ENCODE results near the gene GAPDHS.

GAPDHS gene

DNA sequence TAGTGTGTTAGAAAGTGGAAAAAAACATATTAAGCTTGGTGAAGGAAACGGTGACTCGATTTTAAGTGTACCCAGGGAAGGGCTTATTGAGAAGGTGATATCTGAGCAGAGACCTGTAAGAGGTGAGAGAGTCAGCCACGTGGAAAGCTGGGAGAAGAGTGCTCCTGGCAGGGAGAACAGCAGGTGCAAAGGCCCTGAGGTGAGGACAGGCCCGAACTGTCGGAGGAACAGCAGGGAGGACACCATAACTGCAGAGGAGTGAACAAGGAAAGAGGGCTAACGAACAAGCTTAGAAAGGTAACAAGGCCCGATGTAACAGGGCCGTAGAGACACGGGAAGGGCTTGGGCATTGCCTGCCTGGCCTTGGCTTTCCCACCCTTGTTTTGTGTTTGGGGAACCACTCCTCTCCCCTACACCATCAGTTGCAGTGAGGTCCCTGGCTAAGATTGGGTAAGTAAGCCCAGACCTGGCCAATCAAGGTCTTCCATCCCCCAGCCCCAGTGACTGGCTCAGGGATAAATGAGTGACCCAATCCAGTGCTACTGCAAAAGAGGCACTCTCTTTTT lies 22.9 kb downstream of the GAPDHS start:
- no peak for ATAC-seq
- peaks cover 26% of the 10 kb centered on the region for H3K4me1 Mint-ChIP-seq
- H3K27ac Mint-ChIP-seq = no peak overlapping the region
- no peak overlapping the region for H3K4me3 Mint-ChIP-seq
- H3K9me3 Mint-ChIP-seq = no peaks in the 10 kb centered on the region
- peaks cover 49% of the 10 kb centered on the region for H3K27me3 Mint-ChIP-seq
- H3K36me3 Mint-ChIP-seq = peaks cover under 1% of the 10 kb centered on the region

DNA sequence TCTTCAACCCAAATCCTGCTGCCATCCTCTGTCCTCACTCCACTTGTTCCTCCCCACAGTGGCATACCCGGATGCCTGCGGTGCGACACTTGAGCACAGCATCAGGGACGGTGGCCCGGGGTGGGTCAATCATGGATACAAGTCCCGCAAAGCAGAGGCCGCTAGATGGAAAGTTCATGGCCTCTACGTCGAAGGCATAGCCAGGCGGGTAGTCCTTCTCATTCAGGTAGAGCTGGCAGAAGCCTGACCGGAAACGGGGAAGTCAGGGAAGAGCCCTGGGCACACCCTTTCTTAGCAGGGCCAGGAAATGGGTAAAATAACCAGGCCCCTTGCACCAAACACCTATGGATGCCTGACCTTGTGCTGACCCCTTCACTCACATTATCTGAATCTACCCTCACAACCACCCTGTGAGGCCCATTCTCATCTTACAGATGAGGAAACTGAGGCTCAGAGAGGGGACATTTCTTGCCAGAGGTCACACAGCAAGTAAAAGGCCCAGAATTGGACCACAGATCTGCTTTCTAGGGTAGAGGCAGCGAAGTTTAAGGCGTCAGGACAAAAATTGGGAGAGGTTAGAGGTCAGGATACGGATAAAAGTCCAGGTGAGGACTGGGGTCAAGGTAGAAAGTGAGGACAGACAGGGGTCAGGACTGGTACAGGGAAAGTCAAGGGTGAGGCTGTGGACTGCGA lies 23.7 kb downstream of the GAPDHS start:
- Mint-ChIP-seq H3K4me3 (peak overlapping the region; percentile 11), H3K36me3 (no peaks in the 10 kb centered on the region), H3K27me3 (peaks cover 58% of the 10 kb centered on the region), H3K4me1 (peaks cover 26% of the 10 kb centered on the region), H3K9me3 (no peaks in the 10 kb centered on the region), H3K27ac (no peak overlapping the region)
- ATAC-seq = no peak

DNA sequence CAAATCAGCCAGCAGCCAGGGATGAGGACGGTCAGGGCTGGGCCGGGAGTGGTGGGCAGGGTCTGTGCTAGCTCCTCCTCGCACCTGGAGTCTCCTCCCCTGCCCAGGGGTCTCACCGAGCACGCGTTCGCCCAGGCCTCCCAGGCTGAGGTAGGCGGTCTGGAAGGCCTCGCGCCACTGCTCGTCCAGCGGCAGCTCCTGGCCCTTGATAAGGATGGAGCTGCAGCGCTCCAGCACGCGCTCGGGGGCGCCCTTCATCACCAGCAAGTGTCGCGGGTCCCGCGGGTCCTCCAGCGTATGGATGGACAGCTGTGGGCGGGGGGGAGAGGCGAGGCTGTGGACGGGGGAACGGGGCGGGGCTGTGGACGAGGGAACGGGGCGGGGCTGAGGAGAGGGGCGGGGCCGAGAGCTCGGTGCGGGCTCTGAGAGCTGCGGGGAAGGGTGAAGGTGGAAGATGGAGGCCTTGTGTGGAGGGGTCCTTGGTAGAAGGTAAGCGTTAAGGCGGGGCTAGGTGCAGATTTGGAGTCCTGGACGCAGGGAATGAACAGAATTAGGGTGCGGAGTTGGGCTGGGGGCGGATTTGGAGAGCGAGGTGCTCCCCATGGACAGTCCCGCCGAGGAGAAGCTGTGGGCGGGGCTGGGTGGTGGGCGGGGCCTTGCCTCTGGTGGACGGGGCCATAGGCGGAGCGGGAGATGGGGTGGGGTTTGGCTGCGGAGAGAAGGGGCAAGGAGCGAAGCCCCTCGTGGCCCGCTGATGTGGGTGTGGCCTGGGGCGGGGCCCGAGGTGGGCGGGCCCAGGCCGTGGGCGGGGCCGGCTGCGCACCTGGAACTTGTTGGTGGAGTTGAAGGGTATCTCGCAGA lies 24.5 kb downstream of the GAPDHS start:
- Mint-ChIP-seq H3K9me3 (no peaks in the 10 kb centered on the region), H3K4me3 (peak overlapping the region; percentile 61), H3K27me3 (peaks cover 66% of the 10 kb centered on the region), H3K36me3 (no peaks in the 10 kb centered on the region), H3K27ac (no peak overlapping the region), H3K4me1 (peaks cover 26% of the 10 kb centered on the region)
- no peak for ATAC-seq

DNA sequence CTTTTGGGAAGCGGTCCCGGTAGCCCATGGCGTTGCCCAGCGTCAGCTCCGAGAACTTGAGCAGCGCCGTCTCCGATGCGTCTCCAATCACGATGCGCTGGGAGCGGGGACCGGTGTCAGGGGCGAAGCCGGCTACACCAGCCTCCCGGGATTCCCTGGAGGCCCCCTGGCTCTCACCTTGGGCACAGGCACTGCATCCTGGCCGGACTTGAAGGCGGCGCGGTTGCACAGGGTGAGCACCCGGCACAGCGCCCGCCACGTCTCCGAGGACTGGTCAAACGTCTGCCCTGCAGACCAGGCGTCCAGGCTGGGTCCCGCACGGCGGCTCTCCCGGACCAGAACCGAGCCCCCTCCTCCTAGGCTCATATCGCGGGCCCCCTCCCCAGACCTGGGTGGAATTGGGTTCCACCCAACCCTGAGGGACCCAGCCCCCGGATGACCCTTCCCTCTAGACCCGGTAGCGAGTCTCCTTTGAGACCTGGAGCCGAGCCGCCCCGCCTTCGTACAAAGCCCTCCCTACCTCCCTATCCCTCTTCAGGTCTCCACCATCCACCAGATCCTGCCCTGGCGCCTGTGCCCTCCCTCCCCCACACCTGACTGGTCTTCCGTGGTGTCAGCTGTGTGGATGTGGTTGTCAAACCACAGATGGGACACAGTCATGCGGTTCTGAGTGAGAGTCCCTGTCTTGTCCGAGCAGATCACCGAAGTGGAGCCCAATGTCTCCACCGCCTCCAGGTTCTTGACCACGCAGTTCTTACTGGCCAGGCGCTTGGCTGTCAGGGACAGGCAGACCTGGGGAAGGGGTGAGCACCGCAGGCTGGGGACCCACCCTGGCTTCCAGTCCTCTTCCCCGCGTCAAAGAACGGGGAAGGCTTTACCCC lies 25.4 kb downstream of the GAPDHS start:
- H3K4me3 Mint-ChIP-seq = peak overlapping the region; percentile 18
- peak; percentile 18 for ATAC-seq
- H3K4me1 Mint-ChIP-seq = peaks cover 26% of the 10 kb centered on the region
- no peaks in the 10 kb centered on the region for H3K36me3 Mint-ChIP-seq
- H3K27me3 Mint-ChIP-seq = peaks cover 75% of the 10 kb centered on the region
- H3K9me3 Mint-ChIP-seq = no peaks in the 10 kb centered on the region
- peak overlapping the region; percentile 42 for H3K27ac Mint-ChIP-seq

DNA sequence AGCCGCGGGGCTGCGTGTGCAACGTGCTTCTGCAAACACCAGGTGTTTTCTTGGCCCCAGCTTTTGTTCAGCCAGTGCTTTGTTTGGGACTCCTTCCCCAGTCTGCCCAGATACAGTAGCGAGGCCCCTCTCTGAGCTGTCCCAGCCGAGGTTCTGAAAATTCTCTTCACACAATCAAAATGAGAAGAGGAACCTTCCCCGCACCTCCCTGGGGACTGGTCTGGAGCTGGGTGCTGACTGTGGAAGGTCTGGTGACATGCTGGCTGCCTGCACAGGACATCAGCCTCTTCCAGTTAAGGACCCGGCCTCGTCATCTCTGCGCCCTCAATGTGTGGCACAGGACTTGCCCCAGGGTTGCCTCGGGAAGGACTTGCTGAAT lies 26.0 kb downstream of the GAPDHS start:
- H3K27me3 Mint-ChIP-seq = peaks cover 75% of the 10 kb centered on the region
- no peaks in the 10 kb centered on the region for H3K36me3 Mint-ChIP-seq
- no peaks in the 10 kb centered on the region for H3K9me3 Mint-ChIP-seq
- ATAC-seq = peak; percentile 95
- H3K4me3 Mint-ChIP-seq = peak overlapping the region; percentile 18
- H3K4me1 Mint-ChIP-seq = peaks cover 26% of the 10 kb centered on the region
- peak overlapping the region; percentile 42 for H3K27ac Mint-ChIP-seq

DNA sequence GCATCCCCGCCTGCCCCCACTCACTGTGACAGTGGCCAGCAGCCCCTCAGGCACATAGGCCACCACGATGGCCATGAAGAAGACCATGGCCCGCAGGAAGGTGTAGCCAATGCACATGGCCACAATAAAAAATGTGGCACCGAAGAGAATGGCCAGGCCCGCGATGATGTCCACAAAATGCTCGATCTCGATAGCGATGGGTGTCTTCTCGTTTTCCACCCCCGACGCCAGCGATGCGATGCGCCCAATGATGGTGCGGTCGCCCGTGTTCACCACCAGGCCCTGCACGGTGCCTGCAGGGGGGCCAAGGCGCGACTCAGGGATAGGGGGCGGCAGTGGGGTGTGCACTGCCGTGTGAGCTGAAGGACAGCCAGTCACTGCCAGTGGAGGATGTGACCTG lies 26.5 kb downstream of the GAPDHS start:
- H3K27me3 Mint-ChIP-seq = peaks cover 75% of the 10 kb centered on the region
- no peaks in the 10 kb centered on the region for H3K9me3 Mint-ChIP-seq

DNA sequence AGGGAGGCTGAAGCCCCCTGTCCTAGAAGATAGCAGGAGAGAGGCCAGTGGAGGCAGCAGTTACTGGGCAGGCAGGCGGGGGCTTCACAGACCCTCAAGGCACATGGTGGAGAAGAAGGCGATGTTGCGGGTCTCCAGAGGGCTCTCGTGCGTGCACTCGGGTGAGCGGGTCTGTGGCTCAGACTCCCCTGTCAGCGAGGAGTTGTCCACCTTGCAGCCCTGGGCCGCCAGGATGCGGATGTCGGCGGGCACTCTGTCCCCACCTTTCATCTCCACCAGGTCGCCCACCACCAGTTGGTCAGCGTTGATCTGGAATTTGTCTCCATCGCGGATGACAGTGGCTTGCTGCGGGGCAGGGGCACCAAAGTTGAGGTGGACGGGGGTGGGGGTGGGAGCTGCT lies 27.0 kb downstream of the GAPDHS start:
- Mint-ChIP-seq H3K4me3 (no peak overlapping the region), H3K27ac (no peak overlapping the region), H3K9me3 (no peaks in the 10 kb centered on the region), H3K27me3 (peaks cover 79% of the 10 kb centered on the region), H3K36me3 (no peaks in the 10 kb centered on the region), H3K4me1 (peaks cover 26% of the 10 kb centered on the region)
- no peak for ATAC-seq

More for the DNA sequence above, 26.5 kb downstream of the GAPDHS start:
- Mint-ChIP-seq H3K27ac (peak overlapping the region; percentile 42), H3K4me3 (no peak overlapping the region), H3K4me1 (peaks cover 26% of the 10 kb centered on the region), H3K36me3 (no peaks in the 10 kb centered on the region)
- no peak for ATAC-seq

DNA sequence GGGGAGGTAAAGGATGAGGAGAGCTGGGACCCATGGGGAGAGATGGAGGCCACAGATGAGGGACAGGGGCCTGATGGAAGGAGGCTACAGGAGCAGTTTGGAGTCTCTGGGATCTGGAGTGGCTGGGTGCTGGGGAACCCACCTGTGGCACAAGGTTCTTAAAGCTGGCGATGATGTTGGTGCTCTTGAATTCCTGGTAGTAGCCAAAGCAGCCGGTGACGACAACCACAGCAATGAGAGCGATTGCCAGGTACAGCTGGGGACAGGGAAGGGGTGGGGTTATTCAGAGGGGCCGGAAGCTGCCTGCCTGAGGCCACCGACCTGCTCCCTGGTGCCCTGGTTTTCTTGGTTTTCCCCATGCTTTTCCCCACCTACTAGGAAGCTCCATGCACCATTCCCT lies 27.4 kb downstream of the GAPDHS start:
- H3K27ac Mint-ChIP-seq = no peak overlapping the region
- H3K9me3 Mint-ChIP-seq = no peaks in the 10 kb centered on the region
- H3K4me3 Mint-ChIP-seq = no peak overlapping the region
- H3K4me1 Mint-ChIP-seq = peaks cover 26% of the 10 kb centered on the region
- no peaks in the 10 kb centered on the region for H3K36me3 Mint-ChIP-seq
- H3K27me3 Mint-ChIP-seq = peaks cover 79% of the 10 kb centered on the region
- no peak for ATAC-seq

DNA sequence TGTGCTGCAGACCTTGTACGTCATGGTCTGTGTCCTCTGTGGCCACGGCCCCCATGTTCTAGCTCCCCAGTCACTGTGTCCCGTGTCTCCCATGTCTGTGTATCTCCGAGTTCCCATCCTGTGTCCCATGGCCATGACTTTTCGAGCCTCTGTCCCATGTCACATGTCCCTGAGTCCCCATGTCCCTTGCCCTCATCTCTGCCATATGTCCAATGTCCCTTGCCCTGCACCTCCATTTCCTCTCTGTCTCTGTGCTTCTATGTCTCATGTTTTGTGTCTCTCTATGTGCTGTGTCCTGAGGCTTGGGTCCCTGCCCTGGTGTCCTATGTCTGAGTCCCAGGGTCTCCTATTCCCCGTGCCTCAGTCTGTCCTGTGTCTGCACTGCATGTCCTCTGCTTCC lies 28.2 kb downstream of the GAPDHS start:
- Mint-ChIP-seq H3K4me1 (peaks cover 26% of the 10 kb centered on the region), H3K36me3 (no peaks in the 10 kb centered on the region), H3K27ac (no peak overlapping the region), H3K27me3 (peaks cover 72% of the 10 kb centered on the region), H3K9me3 (no peaks in the 10 kb centered on the region), H3K4me3 (no peak overlapping the region)
- ATAC-seq = no peak

DNA sequence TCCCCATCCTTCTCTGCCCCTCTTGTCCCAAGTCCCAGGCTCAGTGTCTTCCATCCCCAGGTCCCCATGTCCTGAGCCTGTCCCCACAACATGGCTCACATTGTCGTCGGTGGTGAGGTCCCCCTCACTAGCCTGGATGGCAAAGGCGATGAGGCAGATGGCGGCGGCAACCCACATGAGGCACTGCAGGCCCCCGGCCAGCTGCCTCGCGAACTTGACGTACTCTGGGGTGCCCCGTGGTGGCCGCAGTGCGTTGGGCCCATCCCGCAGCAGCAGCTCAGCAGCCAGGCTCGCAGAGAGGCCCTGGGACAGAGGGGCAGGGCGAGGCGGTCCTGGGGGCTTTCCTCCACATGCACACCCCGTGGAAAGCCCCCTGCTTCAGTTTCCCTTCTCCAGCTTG lies 29.1 kb downstream of the GAPDHS start:
- peaks cover 65% of the 10 kb centered on the region for H3K27me3 Mint-ChIP-seq
- H3K4me3 Mint-ChIP-seq = no peak overlapping the region
- H3K9me3 Mint-ChIP-seq = no peaks in the 10 kb centered on the region
- no peaks in the 10 kb centered on the region for H3K36me3 Mint-ChIP-seq
- ATAC-seq = no peak
- no peak overlapping the region for H3K27ac Mint-ChIP-seq
- peaks cover 22% of the 10 kb centered on the region for H3K4me1 Mint-ChIP-seq

DNA sequence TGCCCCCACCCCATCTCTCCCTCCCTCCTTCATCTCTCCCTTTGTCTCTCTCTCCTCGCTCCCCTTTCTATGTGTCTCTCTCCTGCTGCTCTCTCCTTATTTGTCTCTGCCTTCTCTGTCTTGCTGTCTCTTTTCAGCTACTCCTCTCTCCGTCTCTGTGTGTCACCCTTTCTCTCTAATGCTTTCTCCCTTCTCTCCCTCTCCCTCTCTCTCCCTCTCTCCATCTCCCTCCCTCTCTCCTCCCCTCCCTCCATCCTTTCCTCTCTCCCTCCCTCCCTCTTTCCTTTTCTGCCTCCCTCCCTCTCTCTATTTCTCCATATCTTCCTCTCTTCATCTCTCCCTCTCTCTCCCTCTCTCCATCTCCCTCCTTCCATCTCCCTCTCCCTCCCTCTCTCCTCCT lies 29.5 kb downstream of the GAPDHS start:
- no peak overlapping the region for H3K27ac Mint-ChIP-seq
- peaks cover 18% of the 10 kb centered on the region for H3K4me1 Mint-ChIP-seq
- no peak for ATAC-seq
- no peak overlapping the region for H3K4me3 Mint-ChIP-seq
- H3K9me3 Mint-ChIP-seq = no peaks in the 10 kb centered on the region
- peaks cover 61% of the 10 kb centered on the region for H3K27me3 Mint-ChIP-seq
- H3K36me3 Mint-ChIP-seq = no peaks in the 10 kb centered on the region

DNA sequence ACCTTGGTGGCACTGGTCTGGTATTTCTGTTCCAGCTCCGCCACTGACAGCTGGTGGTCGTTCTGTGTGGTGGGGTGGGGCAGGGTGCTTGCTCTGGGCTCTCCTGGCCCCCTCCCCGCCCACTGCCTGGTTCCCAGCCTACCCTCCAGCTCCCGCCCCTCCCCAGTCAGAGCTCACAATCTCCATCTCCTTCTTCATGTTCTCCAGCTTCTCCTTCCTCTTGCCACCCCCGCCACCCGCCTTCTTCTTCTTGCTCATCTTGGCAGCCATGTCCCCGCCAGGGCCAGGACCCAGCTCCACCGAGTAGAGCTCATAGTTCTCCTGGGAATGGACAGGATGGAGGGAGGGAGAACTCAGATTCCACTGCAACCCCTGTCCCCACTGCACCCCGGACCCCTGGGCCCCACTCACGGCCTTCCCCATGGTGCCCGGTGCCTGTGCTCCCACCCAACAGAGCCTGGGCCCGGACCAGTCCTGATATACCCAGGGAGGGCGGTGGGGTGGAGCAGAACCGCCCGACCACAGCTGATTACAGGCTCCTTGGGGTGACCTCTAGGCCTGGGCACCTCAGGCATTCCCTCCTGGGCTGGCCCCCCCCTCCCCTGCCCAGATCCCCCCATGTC lies 30.1 kb downstream of the GAPDHS start, which contains the start of gene ATP4A:
TSS of gene ATP4A (minus strand) at position 452 of the 623 bp plus-strand sequence. CDS start at position 423, 29 bp downstream.
- Mint-ChIP-seq H3K4me3 (no peak within 1 kb of the TSS), H3K27ac (no peak within 1 kb of the TSS), H3K9me3 (no peaks in the 10 kb centered on the region), H3K36me3 (no peaks in the 10 kb centered on the region), H3K4me1 (peaks cover 15% of the 10 kb centered on the region), H3K27me3 (peaks cover 58% of the 10 kb centered on the region)
- ATAC-seq = no peak

DNA sequence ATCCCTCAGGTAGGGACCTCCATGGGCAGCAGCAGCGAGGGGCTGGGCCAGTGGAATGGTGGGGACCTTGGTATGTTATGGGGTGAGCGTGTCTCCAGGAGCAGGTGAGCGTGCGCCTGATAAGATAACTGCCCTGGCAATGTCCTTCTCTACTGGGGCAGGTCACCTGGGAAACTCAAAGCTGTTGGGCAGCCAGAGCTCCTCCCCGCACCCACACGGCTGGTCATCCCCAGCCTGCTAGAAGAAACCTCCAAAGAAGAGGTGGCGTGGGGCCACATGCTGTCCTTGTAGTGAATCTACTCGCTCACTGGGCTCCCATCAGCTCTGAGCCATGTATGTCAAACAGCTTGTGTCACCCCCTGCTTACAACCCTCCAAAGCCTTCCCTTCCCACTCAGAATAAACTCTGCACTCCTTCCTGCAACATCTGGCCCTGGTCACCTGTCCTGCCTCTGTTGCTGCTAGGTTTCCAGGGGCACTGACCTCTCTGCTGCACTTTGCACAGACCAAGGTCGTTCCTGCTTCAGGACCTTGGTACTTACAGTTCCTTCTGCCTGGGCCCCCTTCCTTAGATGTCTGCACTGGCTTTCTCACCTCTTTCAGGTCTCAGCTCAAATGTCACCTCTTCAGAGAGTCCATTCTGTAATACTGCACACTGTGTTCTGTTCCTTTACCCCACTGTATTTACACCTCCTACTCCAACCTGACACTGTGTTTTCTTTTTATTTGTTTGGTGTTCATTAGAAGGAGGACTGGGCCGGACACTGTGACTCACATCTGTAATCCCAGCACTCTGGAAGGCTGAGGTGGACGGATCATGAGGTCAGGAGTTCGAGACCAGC lies 32.0 kb downstream of the GAPDHS start:
- H3K9me3 Mint-ChIP-seq = no peaks in the 10 kb centered on the region
- H3K27me3 Mint-ChIP-seq = peaks cover 61% of the 10 kb centered on the region
- no peak overlapping the region for H3K27ac Mint-ChIP-seq
- peak; percentile 28 for ATAC-seq
- H3K36me3 Mint-ChIP-seq = no peaks in the 10 kb centered on the region
- H3K4me1 Mint-ChIP-seq = peaks cover under 1% of the 10 kb centered on the region
- no peak overlapping the region for H3K4me3 Mint-ChIP-seq

DNA sequence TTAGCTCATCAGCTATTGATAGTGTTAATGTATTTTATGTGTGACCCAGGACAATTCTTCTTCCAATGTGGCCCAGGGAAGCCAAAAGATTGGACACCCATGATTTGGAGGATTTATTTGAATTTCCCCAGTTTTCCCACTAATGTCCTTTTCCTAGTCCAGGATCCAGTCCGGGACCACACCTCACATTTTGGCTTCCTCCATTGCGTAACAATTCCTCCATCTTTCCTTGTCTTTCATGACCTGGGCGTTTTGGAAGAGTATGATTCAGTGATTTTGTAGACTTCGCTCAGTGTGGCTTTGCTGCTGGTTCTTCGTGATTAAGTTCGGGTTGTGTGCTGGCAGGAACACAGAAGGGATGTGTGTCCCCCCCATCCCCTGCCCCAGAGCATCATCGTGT lies 33.5 kb downstream of the GAPDHS start:
- H3K27me3 Mint-ChIP-seq = peaks cover 61% of the 10 kb centered on the region
- no peaks in the 10 kb centered on the region for H3K36me3 Mint-ChIP-seq
- H3K4me1 Mint-ChIP-seq = no peaks in the 10 kb centered on the region
- no peak overlapping the region for H3K4me3 Mint-ChIP-seq
- no peak for ATAC-seq
- H3K27ac Mint-ChIP-seq = no peak overlapping the region
- H3K9me3 Mint-ChIP-seq = no peaks in the 10 kb centered on the region
